Activated CD4-positive, alpha-beta T cell treated with anti-CD3 and anti-CD28 coated beads, Interleukin-2, amount 50 U/mL, for 16 hours (primary cell): ENCODE measurements around the gene NEURL2.
"Not testable (repeated sequence)": the region's sequence is repeated elsewhere in the genome, so short reads cannot be mapped to it uniquely, and the experiment has no call there.

Experiments
- DNase-seq: peaks from one replicate; pipeline ENCODE4 v3.0.0-alpha.2; 2020

Gene NEURL2, protein sequence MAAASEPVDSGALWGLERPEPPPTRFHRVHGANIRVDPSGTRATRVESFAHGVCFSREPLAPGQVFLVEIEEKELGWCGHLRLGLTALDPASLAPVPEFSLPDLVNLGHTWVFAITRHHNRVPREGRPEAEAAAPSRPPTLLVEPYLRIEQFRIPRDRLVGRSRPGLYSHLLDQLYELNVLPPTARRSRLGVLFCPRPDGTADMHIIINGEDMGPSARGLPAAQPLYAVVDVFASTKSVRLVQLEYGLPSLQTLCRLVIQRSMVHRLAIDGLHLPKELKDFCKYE

DNA sequence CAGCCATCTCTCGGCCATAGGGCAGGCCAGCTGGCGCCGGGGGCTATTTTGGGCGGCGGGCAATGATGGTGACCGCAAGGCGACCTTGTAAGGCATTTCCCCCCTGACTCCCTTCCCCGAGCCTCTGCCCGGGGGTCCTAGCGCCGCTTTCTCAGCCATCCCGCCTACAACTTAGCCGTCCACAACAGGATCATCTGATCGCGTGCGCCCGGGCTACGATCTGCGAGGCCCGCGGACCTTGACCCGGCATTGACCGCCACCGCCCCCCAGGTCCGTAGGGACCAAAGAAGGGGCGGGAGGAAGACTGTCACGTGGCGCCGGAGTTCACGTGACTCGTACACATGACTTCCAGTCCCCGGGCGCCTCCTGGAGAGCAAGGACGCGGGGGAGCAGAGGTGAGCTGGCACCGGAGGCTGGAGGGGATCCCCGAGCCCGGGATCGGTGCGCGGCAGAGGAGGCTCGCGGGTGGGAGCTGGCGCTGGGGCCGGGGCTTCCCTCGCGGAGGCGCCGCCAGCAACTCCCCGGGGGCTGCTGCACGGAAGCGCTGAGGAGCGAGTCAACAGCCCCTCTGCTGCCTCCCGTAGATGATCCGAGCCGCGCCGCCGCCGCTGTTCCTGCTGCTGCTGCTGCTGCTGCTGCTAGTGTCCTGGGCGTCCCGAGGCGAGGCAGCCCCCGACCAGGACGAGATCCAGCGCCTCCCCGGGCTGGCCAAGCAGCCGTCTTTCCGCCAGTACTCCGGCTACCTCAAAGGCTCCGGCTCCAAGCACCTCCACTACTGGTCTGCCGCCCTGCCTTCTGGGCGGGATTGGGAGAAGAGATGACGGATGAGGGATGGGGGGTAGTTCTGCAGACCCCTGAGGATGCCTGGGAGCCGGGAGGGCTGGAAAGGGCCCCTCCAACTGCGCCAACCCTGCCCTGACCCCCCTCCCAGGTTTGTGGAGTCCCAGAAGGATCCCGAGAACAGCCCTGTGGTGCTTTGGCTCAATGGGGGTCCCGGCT lies at the start of gene NEURL2, which contains the start of gene CTSA:
NEURL2 (minus strand) TSS at position 224 of the 999 bp plus-strand sequence; CDS start at position 7, 217 bp downstream.
CTSA (plus strand) TSS at position 351 of the 999 bp plus-strand sequence; CDS start at position 585, 234 bp downstream.
- DNase-seq, result peak; percentile 87

DNA sequence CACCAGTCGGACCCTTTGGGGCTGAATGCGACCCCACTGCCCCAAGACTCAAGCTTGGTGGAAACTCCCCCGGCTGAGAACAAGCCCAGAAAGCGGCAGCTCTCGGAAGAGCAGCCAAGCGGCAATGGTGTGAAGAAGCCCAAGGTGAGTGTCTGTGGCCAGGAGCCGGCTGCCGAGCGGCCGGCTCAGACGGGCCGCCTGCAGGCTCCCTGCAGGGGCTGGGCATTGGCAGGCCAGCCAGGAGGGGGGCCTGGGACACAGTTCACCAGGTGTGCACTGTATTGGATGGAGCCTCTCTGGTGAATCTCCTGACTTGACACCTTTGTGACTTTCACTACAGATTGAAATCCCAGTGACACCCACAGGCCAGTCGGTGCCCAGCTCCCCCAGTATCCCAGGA lies 49.5 kb upstream of the NEURL2 start:
- DNase-seq, result no peak

DNA sequence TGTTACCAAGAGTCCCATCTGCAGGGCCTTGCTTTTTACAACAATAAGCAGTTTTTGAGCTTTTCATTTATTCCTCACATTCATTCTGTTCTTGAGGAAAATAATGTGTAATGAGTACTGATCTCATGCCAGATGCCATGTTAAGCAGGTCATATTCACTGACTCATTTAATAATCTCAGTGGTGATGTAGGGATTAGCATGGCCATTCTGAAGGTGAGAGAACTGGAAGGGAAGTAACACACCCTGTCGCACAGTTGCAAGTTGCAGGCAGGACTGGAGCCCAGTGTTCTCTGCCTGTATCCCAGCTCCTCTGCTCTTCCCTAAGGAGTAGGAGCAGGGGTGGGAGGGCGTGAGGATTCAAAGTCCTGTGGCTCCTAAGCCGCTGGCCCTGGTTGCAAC lies 49.0 kb upstream of the NEURL2 start:
- DNase-seq, result no peak

DNA sequence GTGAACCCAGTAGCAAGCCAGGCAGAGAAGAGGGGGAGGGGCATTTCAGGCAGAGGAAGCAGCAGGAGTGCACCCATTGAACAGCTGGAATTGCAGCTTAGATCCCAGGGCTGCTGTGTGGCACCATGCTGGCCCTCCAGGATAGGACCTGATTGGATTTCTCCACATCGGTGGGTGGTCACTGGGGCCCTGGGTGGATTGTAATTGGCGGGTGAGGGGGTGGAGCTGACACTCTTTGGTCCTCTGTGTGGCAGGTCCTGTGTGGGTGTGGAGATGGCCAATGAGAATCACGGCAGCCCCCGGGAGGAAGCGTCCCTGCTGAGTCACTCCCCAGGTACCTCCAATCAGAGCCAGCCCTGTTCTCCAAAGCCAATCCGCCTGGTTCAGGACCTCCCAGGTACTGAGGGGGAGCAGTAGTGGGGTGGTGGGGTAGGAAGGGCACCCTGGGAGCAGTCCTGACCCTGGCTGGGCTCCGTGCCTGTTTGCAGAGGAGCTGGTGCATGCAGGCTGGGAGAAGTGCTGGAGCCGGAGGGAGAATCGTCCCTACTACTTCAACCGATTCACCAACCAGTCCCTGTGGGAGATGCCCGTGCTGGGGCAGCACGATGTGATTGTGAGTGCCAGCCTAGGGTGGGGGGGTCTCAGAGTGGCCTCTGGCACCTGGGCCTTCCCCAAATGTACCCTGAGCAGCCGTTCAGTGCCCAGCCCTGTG lies 47.9 kb upstream of the NEURL2 start:
- no peak for DNase-seq

DNA sequence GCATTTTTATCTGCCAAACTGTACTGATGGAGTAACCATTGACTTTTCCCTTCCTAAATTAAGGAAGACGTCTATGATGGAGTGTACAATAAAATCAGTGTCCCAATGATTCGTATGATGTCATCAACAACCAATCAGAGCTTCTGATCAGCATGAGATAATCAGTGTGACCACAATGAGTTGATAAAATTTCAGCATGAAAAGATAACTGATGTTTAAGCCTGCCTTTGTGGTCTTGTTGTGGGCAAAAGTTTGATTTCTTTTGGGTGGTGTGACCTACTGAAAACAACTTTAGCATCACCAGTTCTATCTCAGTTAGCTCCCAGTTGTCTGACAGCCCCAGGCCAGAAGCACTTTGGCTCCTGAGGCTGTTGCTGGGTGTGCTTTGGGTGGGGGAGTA lies 46.8 kb upstream of the NEURL2 start:
- peak; percentile 29 for DNase-seq

DNA sequence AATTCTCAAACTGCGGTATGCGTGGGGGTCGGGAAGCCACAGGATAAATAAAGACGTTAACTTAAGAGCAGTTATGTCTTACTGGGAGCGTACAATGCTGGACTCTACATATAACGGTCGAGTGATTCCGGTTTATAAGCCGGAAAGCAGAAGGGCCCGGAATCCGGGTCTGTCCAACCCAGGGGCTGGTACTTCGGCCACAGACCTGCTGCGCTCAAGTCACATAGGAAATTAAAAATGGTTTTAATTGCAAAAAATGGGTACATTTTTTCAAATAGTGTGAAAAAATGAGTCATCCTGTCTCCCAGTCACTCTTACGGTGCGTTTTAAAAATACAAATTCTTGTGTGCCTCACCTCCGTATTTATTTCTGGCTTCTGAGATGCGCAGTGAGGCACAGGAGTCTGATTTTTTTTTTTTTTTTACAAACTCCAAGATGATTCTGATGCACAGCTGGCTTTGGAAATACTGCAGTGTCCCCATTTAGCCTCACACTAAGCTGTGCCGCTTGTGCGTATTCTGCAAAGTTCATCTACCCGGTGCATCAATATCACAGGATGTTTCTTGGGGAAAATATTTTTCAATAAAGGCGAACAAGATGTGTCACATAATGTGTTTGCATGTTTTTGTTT lies 44.5 kb upstream of the NEURL2 start:
- DNase-seq, result no peak

DNA sequence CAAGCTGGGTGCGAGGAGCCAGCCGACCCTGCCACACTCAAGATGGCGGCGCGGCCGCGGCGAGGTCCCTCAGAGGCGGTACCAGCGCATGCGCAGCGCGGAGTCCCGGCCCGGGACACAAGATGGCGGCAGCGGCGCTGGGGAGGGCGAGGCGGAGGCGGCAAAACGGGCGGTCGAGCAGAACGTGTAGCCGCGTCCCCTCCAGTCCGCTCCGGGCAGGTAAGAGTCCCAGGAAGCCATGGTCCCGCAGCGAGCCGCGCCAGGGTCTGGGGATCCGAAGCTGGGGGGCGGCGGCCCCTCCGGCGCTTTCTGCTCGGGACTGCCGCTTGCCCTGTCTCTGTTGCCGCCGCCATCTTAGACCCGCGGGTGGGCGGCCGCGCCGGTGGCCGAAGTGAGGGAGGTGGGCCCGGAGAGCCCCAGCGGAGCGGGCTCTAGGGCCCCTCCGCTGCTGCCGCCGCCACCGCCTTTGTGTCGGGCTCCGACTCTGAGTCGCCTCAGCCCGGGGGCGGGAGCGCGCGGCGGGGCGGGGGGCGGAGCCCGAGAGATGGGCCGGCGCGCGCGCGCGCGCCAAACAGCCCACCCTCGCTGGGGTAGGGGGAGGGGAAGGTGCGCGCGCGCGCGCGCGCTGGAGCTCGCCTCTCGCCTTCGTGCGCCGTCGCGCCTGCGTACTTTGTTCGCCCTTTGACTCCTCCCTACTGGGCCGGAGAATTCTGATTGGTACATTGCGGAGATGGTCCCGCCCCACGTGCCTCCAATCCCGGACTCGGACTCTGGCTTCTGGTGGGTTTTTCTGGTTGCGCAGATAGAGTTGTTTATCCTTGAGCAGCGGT lies 43.8 kb upstream of the NEURL2 start, which contains the start of gene PCIF1:
PCIF1 (plus strand) TSS at position 98 of the 830 bp plus-strand sequence. CDS start 4,317 bp downstream, outside the sequence.
- peak; percentile 98 for DNase-seq

DNA sequence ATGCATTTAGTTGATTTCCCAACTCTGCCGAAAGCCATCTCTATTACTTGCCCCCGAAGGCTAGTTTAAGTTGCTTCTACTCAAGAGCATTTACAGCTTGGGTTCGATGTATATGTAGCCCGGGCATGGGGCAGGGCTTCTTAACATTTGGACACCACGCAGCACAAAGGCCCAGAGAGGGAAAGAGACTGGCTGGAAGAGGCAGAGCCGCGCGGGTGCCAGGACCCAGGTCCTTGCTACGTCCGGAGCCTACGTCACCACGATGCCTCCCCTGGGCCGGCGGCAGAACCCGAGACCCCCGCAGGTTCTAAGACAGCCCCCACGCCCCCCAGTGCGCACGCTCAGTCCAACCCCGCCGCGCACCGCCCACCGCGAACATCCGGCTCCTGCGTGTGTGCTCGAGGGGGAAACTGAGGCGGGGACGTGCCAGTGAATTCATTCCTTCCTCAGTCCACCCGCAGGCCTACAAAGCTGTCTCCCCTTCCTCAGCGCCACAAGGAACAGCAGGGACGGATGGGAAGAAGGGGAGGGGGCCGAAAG lies 43.1 kb upstream of the NEURL2 start:
- peak; percentile 64 for DNase-seq

DNA sequence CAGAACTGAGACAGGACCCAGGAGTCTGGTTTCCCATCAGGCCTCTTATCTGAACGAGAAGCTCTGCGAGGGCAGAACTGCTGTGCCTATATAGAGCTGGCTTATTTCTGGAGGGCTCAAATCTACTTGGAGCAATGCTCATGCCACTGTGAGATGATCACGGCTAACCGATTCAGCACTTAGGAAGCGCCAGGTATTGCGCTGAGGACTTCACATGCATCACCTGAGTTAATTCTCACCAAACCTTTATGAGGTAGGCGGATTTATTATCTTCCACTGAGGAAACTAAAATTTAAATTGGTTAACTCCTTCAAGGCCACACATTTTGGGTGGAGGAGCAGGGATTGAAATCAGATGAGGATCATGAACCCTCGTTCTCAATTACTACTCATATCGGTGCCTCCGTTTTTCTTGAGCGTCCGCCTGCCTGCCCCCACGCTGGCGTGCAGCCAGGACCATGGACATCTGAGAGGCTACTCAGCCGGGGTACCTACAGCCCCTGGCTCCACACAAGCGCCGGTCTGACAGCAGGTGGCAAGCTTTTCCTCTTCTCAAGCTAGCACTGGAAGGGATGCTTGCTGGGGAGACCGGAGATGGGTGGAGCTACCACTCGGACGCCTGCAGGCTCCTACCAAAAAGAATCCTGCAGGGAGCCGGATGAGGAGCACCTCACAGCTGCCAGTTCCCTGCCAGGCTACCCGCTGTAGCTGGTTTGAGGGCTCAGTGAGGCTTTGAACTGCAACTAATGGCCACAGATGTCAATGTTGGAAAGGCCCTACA lies 42.4 kb upstream of the NEURL2 start:
- peak; percentile 83 for DNase-seq

DNA sequence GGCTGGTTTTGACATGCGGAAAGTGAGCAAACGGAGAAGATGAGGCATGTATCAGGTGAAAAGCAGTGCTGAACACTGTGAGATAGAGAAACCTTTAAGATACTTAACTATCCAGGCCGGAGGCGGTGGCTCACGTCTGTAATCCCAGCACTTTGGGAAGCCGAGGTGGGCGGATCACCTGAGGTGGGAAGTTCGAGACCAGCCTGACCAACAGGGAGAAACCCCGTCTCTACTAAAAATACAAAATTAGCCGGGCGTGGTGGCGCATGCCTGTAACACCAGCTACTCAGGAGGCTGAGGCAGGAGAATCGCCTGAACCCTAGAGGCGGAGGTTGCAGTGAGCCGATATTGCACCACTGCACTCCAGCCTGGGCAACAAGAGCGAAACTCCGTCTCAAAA lies 40.7 kb upstream of the NEURL2 start:
- not testable (repeated sequence) for DNase-seq

DNA sequence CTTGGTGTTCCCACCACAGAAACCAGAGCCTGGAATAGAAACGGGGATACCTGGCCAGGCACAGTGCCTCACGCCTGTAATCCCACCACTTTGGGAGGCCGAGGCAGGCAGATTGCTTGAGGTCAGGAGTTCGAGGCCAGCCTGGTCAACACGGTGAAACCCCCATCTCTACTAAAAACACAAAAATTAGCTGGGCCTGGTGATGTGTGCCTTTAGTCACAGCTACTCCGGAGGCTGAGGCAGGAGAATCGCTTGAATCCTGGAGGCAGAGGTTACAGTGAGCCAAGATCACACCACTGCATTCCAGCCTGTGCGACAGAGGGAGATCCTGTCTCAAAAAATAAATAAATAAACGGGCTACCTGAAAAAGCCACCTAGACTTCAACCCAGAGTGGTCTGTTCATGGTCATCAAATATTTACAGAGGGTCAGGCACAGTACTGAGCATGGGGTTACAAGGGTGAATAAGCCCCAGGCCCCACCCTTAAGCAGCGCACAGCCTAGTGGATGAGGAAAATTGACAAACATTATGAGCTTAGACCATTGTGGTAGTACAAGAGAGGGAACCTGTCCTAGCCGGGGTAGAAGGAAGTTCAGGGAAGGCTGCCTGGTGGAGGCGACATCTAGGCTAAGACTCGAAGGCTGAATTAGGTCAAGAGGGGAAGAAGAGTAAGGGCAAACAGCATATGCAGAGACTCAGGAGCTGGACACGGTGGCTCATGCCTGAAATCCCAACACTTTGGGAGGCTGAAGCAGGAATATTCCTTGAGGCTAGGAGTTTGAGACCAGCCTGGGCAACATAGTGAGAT lies 36.3 kb upstream of the NEURL2 start:
- no peak for DNase-seq

DNA sequence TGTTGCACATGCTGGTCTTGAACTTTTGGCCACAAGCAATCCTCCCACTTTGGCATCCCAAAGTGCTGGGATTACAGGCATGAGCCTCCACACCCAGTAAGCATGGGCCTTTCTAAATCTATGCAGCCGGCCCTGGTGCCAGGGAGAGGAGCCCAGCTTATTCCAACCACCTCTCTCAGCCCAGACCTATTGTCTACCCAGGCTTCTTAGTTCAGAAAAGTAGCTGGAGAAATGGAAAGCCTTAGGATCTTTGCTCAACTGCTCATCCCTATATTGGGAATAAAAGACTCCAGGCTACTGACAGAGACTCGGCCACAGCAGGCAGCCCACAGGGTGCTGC lies 35.7 kb upstream of the NEURL2 start:
- no peak for DNase-seq

DNA sequence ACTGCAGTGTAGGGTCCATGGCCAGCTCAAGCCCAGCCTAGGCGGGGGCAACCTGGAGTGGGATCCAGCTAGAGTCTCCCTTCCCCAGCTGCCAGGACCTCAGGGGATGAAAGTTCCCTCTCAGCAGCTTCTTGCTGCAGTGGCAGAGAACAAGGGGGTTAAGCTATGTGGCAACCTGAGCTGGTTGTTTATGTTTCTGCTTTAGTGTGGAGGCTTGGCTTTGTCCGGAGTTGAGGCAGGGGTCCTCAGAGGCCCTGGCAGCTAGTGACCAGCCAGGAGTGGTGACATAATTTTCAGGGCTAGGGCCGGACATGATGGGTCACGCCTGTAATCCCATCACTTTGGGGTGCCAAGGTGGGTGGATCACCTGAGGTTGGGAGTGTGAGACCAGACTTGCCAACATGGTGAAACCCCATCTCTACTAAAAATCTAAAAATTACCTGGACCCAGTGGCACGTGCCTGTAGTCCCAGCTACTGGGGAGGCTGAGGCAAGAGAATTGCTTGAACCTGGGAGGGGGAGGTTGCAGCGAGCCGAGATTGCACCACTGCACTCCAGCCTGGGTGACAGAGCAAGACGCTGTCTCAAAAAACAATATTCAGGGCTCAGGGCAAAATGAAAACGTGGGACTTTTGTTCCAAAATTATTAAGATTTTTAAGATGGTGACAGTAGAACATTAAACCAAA lies 35.0 kb upstream of the NEURL2 start:
- DNase-seq, result no peak

DNA sequence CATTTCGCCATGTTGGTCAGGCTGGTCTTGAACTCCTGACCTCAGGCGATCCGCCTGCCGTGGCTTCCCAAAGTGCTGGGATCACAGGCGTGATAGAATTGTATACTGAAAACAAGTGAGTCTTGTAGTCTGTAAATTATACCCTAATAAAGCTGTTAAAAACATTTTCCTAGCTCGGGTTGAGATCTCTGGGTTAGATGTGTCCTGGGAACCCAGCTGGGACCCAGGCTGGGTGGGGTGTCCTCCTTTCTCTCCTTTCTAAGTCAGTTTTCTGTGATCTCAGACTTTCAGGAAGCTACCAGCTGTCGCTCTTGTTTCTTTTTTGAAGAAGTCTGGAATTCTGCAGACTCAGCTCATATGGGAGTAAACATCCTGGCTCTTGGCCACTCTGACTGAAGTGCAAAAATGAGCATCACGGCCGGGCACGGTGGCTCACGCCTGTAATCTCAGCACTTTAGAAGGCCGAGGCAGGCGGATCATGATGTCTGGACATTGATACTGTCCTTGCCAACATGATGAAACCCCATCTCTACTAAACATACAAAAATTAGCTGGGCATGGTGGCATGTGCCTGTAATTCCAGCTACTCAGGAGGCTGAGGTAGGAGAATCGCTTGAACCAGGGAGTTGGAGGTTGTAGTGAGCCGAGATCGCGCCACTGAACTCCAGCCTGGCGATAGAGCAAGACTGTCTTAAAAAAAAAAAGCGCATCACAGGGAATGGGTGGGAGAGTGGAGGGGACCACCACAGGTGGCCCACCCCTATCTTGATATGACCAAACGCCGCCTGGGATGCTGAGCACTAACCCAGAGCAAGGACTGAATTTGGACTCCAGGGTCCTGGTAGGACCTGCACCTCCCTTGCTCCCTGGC lies 33.6 kb upstream of the NEURL2 start:
- DNase-seq, result no peak

DNA sequence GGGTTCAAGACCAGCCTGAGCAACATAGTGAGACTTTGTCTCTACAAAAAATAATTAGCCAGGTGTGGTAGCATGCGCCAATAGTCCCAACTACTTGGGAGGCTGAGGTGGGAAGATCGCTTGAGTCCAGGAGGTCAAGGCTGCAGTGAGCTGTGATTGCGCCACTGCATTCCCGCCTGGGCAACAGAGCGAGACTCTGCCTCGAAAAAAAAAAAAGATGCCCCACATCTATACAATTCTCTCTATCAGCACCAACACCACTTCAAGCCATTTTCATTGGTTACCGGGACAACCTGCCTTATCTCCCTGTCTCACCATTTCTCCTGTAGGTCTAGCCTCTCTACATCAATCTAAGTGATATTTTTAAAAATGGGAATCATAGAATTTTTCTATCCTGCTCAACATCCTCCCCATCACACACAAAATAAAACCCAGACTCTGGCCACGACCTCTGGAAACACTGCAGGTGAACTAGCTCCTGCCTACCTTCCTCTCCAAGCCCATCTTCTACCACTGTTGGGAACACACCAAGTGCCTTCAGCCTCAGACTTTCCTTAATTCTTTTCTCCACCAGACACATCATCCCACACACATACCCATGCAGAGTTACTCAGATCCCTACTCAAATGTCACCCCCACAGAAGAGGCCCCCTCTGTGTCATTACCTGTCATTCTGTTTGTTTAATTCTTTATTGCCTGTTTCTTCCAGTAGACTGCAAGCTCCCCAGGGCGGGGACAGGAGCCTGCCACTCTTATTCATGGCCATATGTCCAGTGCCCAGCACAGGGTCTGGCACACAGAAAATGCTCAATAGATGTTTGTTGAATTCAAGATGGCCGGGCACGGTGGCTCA lies 30.6 kb upstream of the NEURL2 start:
- DNase-seq, result no peak

DNA sequence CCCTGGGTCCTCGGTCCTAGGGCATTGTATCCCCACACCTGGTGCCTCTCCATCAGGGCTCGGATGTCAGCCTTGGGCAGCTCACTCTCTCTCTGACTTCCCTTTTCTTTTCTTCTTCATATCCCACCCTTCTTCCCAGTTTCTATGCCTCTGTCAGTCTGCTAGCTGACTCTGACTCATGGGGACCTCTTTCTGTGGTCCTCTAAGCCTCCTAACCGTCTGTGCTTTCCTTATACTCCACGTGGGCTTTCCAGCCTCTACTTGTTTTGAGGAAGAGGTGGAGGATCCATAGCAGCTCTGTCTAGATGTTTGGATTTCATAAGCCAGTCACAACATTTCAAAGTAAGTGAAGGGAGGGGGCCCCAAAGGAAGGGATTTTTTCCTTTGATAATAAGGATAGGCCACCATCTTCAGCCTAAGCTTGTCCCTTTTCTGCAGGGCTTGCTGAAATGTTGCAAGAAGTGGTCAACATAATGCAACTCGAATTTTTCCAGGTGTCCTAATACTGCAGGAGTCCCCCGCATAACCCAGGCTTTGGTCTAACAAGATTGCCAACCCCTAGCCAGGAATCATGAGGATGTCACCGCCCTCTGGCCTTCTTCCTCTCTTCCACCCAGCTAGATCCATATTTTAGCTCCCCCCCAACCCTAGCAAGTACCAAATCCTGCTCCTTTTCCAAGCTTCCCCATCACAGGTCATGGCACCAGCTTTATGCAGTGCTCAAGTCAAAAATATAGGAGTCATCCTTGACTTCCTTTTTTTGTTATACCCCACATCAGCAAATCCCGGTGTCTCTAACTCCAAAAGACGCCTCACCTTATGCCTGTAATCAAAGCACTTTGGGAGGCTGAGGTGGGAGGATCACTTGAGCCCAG lies 29.7 kb upstream of the NEURL2 start:
- no peak for DNase-seq
